ENCODE measurements around the gene SAFB2. TPM values are rescaled to one million over a fixed set of nuclear protein-coding genes. Genes with fewer than 3 reads are reported as not detected.
"Not testable (repeated sequence)": the region's sequence is repeated elsewhere in the genome, so short reads cannot be mapped to it uniquely, and the experiment has no call there.

SAFB2 gene
- total and polyA plus RNA-seq, 2 of the 13 experiments (the other 11 are each of a cell fraction or from before 2014, with no cell fraction given): 11.2 to 31.5 TPM

DNA sequence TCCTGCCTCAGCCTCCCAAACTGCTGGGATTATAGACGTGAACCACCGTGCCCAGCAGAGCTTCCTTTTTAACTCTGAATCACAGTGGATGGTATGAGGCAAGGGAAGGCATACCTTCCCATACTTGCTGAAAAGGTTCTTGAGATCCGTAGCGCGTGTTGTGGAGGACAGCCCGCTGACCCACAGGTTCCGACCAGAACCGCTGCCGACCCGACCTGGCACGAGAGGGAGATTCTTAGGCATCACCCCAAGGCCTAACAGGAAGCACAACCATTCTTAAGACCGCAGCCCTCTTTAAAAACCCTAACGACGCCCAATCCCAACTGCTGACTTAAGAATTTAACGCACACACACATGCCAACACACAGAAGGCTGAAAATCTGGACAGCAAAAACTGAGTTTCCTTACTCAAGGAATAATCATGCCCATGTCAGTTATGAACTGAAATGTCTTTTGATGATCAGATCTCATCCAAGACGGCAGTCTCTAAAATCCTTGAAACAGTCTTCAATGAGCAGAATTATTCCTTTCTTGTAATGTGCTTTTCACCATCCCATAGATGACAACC, 12.6 kb downstream of the SAFB2 start:
- TF ChIP-seq SYNCRIP (IDR thresholded peaks at IDR 0.05; ENCODE audit: insufficient read depth, low read depth, low read length) (no peak), ZHX2 (IDR thresholded peaks at IDR 0.05; ENCODE audit: low read depth) (no peak), ZHX2 (CRISPR knock-in tag; IDR thresholded peaks at IDR 0.05; ENCODE audit: borderline replicate concordance) (no peak), PAX8 (CRISPR knock-in tag; IDR thresholded peaks at IDR 0.05; ENCODE audit: borderline replicate concordance) (no peak)
- in situ Hi-C loops (cut with HindIII; ENCODE audit: extremely low pct_ligation_motif_present, low pct_unique_long_range_greater_than_20kb): no loop called here

GRCh38 chr19:5608766-5609165, 13.8 kb downstream of the SAFB2 start:
- Histone ChIP-seq H3K9ac (ENCODE audit: insufficient read depth, low read depth, low read length) (peak overlapping the region; percentile 51), H3K36me3 (replicated peaks in 1 of 2; ENCODE audit: control insufficient read depth in 1 of 2, insufficient read depth in 2 of 2, low read length in 2 of 2) (peaks cover 36 to 80% of the 10 kb centered on the region in 2 experiments), H3K4me1 (ENCODE audit: insufficient read depth, low read length) (peaks cover 27% of the 10 kb centered on the region), H3K79me2 (ENCODE audit: insufficient read depth, low read length) (peaks cover 13% of the 10 kb centered on the region), H3K27ac (ENCODE audit: extremely low read length, insufficient read depth, low read length) (peak overlapping the region; percentile 41)
- BruUV-seq (replicated peaks); H3K4me2 ChIP-seq (ENCODE audit: low read depth, low read length); ATAC-seq; H4K20me1 ChIP-seq (ENCODE audit: insufficient read depth, low read length); H3K9me3 ChIP-seq (ENCODE audit: low read length); H2AFZ ChIP-seq (ENCODE audit: low read length); FAIRE-seq; intact Hi-C loops (cut with micrococcal nuclease; ENCODE audit: unreplicated experiment); in situ Hi-C loops (cut with HindIII; ENCODE audit: extremely low pct_ligation_motif_present, low pct_unique_long_range_greater_than_20kb); H3K4me3 ChIP-seq (replicated peaks in 1 of 3; ENCODE audit: insufficient read depth in 1 of 3, low read depth in 2 of 3, low read length in 3 of 3); DNase-seq (ENCODE audit: low spot score); CTCF ChIA-PET (ENCODE audit: low intra/inter-chr PET ratio, low total read pairs); H3K27me3 ChIP-seq (ENCODE audit: control insufficient read depth in 1 of 2, insufficient read depth in 2 of 2, low read length in 2 of 2): not testable (repeated sequence)
- WGBS (ENCODE audit: low lambda C conversion rate): 98% methylated on average over 9 of the region's 9 CpGs
- POLR2A ChIA-PET: interaction anchor here (0.8 kb wide), 1 partner anchor 25 kb away, joined by 3 read pairs; no protein-coding TSS in a partner anchor

More for the DNA sequence above, 12.6 kb downstream of the SAFB2 start:
- H4K20me1 ChIP-seq (ENCODE audit: insufficient read depth, low read length): no peaks in the 10 kb centered on the region
- H2AFZ ChIP-seq (ENCODE audit: low read length): no peak overlapping the region
- intact Hi-C loops (cut with micrococcal nuclease; ENCODE audit: unreplicated experiment): no loop called here
- peaks cover 13% of the 10 kb centered on the region for H3K79me2 ChIP-seq (ENCODE audit: insufficient read depth, low read length)
- no peaks in the 10 kb centered on the region for H3K9me3 ChIP-seq (ENCODE audit: low read length)
- H3K9ac ChIP-seq (ENCODE audit: insufficient read depth, low read depth, low read length): no peak overlapping the region
- DNase-seq (ENCODE audit: low spot score) (no peak), ATAC-seq (no peak), FAIRE-seq (no peak)
- H3K27ac ChIP-seq (ENCODE audit: extremely low read length, insufficient read depth, low read length): no peak overlapping the region
- no TSS peak for BruUV-seq (replicated peaks)
- H3K4me2 ChIP-seq (ENCODE audit: low read depth, low read length): no peak overlapping the region
- H3K27me3 ChIP-seq (ENCODE audit: control insufficient read depth in 1 of 2, insufficient read depth in 2 of 2, low read length in 2 of 2): no peaks in the 10 kb centered on the region
- H3K4me1 ChIP-seq (ENCODE audit: insufficient read depth, low read length): peaks cover 27% of the 10 kb centered on the region
- POLR2A ChIA-PET: no interaction called here
- CTCF ChIA-PET (ENCODE audit: low intra/inter-chr PET ratio, low total read pairs): no interaction called here
- WGBS (ENCODE audit: low lambda C conversion rate): 97% methylated on average over 15 of the region's 16 CpGs
- peaks cover 35 to 80% of the 10 kb centered on the region in 2 experiments for H3K36me3 ChIP-seq (replicated peaks in 1 of 2; ENCODE audit: control insufficient read depth in 1 of 2, insufficient read depth in 2 of 2, low read length in 2 of 2)
- no peak overlapping the region for H3K4me3 ChIP-seq (replicated peaks in 1 of 3; ENCODE audit: insufficient read depth in 1 of 3, low read depth in 2 of 3, low read length in 3 of 3)
